Measurements from ENCODE around the gene RHNO1. TPM values are rescaled to one million over a fixed set of nuclear protein-coding genes. Genes with fewer than 3 reads are reported as not detected.

Gene RHNO1
- total and polyA plus RNA-seq, 2 of the 4 experiments (the other 2 are of a cell fraction) = 26.1 to 30.6 TPM

DNA sequence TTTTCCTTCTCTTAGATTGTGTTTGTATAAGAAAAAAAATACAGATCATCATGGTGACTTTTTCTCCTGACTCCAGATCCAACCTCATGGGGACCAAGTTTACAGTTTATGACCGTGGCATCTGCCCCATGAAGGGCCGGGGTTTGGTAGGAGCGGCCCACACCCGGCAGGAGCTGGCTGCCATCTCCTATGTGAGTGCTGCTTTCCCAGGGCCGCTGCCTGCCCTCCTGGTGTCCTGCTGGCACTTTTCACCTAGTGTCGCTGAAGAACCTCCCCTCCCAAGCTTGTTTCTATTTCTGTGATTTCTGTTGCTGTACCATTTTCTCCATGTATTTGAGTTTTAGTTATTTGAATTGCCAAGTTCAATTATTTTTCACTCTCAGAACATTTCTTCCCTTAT is 57.3 kb downstream of the RHNO1 start:
- Histone ChIP-seq H4K8ac (ENCODE audit: low read depth in 2 of 2, low read length in 2 of 2) (no peak overlapping the region), H3K4ac (ENCODE audit: low read depth, low read length) (no peak overlapping the region), H3K4me2 (ENCODE audit: low read depth, low read length) (no peak overlapping the region), H2BK5ac (ENCODE audit: low read depth, low read length, poor library complexity, severe bottlenecking) (no peak overlapping the region), H2AK9ac (replicated peaks; ENCODE audit: low read depth, low read length, poor library complexity) (no peak overlapping the region), H3K27ac (ENCODE audit: insufficient read depth, low read length) (no peak overlapping the region), H3K9me1 (ENCODE audit: insufficient read depth, low read length) (no peaks in the 10 kb centered on the region), H2AFZ (replicated peaks; ENCODE audit: low read length, poor library complexity) (no peak overlapping the region), H3K14ac (replicated peaks; ENCODE audit: low read depth, low read length) (no peak overlapping the region), H3K23ac (ENCODE audit: low read depth, low read length) (no peak overlapping the region), H4K20me1 (ENCODE audit: insufficient read depth, low read length) (no peaks in the 10 kb centered on the region), H4K5ac (ENCODE audit: low read depth, low read length) (no peak overlapping the region), H3K4me3 (ENCODE audit: insufficient read depth, low read depth, low read length) (no peak overlapping the region), H3K27me3 (ENCODE audit: control insufficient read depth, insufficient read depth, low read length) (no peaks in the 10 kb centered on the region), H2BK15ac (ENCODE audit: low read depth, low read length) (no peak overlapping the region), H3K9ac (ENCODE audit: low read depth, low read length) (no peak overlapping the region), H4K91ac (ENCODE audit: insufficient read depth, low read depth, low read length) (no peak overlapping the region), H3K36me3 (ENCODE audit: control insufficient read depth, insufficient read depth, low read length) (peaks cover 48% of the 10 kb centered on the region), H3K4me1 (ENCODE audit: control insufficient read depth, insufficient read depth, low read length) (no peaks in the 10 kb centered on the region), H3K56ac (ENCODE audit: extremely low read depth, insufficient read depth, low read length) (no peak overlapping the region), H2AK5ac (ENCODE audit: low read depth, low read length) (no peak overlapping the region), H3K9me3 (ENCODE audit: control insufficient read depth, insufficient read depth, low read length) (no peaks in the 10 kb centered on the region), H2BK20ac (ENCODE audit: low read depth, low read length) (no peak overlapping the region), H3K79me1 (ENCODE audit: low read depth in 1 of 2, low read length in 2 of 2) (peaks cover 0 to 10% of the 10 kb centered on the region in 2 experiments; a peak in 2 of 4 replicates), H2BK120ac (ENCODE audit: low read depth, low read length) (no peak overlapping the region), H3K18ac (ENCODE audit: low read depth, low read length) (no peak overlapping the region)
- ChIA-PET POLR2A (ENCODE audit: unreplicated experiment) (no interaction called here), CTCF (no interaction called here)
- intact Hi-C loops (cut with micrococcal nuclease) (no loop called here), dilution Hi-C loops (cut with HindIII; ENCODE audit: low sequenced_read_pairs, unreplicated experiment) (no loop called here), in situ Hi-C loops (cut with MboI; ENCODE audit: low sequenced_read_pairs) (no loop called here)
- ATAC-seq (ENCODE audit: low read depth) (no peak), DNase-seq (no peak)
- BruUV-seq (replicated peaks) = no TSS peak
- no CpG with 5 or more reads among the region's 6 CpGs for WGBS, 2 experiments (ENCODE audit: extremely low coverage in 2 of 2, insufficient read length in 1 of 2)
- TF ChIP-seq RCOR1 (IDR thresholded peaks at IDR 0.05; ENCODE audit: insufficient replicate concordance, low read length) (no peak), POLR2A (IDR thresholded peaks at IDR 0.05; ENCODE audit: low read depth, low read length) (no peak), FOS (IDR thresholded peaks at IDR 0.05; ENCODE audit: low read depth, low read length) (no peak), MAFK (IDR thresholded peaks at IDR 0.05; ENCODE audit: low read depth, low read length) (no peak), CHD1 (IDR thresholded peaks at IDR 0.05; ENCODE audit: low read depth, low read length) (no peak), RAD21 (IDR thresholded peaks at IDR 0.05; ENCODE audit: low read length) (no peak), SMC3 (IDR thresholded peaks at IDR 0.05; ENCODE audit: low read depth, low read length) (no peak), CEBPB (IDR thresholded peaks at IDR 0.05; ENCODE audit: low read depth, low read length) (no peak), MAZ (IDR thresholded peaks at IDR 0.05; ENCODE audit: borderline replicate concordance, low read depth, low read length) (no peak), RFX5 (IDR thresholded peaks at IDR 0.05; ENCODE audit: low read depth, low read length) (no peak), NFE2L2 (IDR thresholded peaks at IDR 0.05; ENCODE audit: low read depth, low read length) (no peak), MXI1 (IDR thresholded peaks at IDR 0.05; ENCODE audit: borderline replicate concordance, low read depth, low read length) (no peak)
- TF ChIP-seq, protein P1, sequence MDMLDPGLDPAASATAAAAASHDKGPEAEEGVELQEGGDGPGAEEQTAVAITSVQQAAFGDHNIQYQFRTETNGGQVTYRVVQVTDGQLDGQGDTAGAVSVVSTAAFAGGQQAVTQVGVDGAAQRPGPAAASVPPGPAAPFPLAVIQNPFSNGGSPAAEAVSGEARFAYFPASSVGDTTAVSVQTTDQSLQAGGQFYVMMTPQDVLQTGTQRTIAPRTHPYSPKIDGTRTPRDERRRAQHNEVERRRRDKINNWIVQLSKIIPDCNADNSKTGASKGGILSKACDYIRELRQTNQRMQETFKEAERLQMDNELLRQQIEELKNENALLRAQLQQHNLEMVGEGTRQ (IDR thresholded peaks at IDR 0.05; ENCODE audit: low read depth, low read length) = no peak
- TF ChIP-seq, protein P2, sequence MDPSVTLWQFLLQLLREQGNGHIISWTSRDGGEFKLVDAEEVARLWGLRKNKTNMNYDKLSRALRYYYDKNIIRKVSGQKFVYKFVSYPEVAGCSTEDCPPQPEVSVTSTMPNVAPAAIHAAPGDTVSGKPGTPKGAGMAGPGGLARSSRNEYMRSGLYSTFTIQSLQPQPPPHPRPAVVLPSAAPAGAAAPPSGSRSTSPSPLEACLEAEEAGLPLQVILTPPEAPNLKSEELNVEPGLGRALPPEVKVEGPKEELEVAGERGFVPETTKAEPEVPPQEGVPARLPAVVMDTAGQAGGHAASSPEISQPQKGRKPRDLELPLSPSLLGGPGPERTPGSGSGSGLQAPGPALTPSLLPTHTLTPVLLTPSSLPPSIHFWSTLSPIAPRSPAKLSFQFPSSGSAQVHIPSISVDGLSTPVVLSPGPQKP (IDR thresholded peaks at IDR 0.05; ENCODE audit: borderline replicate concordance, low read depth, low read length) = no peak
- TF ChIP-seq, protein P3, sequence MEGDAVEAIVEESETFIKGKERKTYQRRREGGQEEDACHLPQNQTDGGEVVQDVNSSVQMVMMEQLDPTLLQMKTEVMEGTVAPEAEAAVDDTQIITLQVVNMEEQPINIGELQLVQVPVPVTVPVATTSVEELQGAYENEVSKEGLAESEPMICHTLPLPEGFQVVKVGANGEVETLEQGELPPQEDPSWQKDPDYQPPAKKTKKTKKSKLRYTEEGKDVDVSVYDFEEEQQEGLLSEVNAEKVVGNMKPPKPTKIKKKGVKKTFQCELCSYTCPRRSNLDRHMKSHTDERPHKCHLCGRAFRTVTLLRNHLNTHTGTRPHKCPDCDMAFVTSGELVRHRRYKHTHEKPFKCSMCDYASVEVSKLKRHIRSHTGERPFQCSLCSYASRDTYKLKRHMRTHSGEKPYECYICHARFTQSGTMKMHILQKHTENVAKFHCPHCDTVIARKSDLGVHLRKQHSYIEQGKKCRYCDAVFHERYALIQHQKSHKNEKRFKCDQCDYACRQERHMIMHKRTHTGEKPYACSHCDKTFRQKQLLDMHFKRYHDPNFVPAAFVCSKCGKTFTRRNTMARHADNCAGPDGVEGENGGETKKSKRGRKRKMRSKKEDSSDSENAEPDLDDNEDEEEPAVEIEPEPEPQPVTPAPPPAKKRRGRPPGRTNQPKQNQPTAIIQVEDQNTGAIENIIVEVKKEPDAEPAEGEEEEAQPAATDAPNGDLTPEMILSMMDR (conservative IDR thresholded peaks at IDR 0.05; ENCODE audit: low read depth, low read length) = no peak

Measured in IMR-90 (cell line).